Occipital lobe (tissue), 2 donors: Measurements from ENCODE around the gene DEPP1. TPM values are rescaled to one million over a fixed set of nuclear protein-coding genes. Genes with fewer than 3 reads are reported as not detected.

Source experiments
- DNase-seq: peaks from one replicate; lab custom pipeline; 2025; lab: John Stamatoyannopoulos, UW
- total RNA-seq: library from RNA; depleted of rRNA; stranded (reverse); fragments of >200 nt; gene quantifications from one replicate; pipeline ENCODE4 v1.2.3, GENCODE V29; 2014

Gene DEPP1
- total RNA-seq, 1 donor from 2014 or later, result 3.1 TPM

- no peak for DNase-seq
These were observed 15.5 kb upstream of the DEPP1 start for GRCh38 chr10:44993922-44994751.

- no peak for DNase-seq
These were observed 14.8 kb upstream of the DEPP1 start for GRCh38 chr10:44993226-44993921.

- DNase-seq, result no peak
These were observed 14.2 kb upstream of the DEPP1 start for GRCh38 chr10:44992732-44993225.

DNA sequence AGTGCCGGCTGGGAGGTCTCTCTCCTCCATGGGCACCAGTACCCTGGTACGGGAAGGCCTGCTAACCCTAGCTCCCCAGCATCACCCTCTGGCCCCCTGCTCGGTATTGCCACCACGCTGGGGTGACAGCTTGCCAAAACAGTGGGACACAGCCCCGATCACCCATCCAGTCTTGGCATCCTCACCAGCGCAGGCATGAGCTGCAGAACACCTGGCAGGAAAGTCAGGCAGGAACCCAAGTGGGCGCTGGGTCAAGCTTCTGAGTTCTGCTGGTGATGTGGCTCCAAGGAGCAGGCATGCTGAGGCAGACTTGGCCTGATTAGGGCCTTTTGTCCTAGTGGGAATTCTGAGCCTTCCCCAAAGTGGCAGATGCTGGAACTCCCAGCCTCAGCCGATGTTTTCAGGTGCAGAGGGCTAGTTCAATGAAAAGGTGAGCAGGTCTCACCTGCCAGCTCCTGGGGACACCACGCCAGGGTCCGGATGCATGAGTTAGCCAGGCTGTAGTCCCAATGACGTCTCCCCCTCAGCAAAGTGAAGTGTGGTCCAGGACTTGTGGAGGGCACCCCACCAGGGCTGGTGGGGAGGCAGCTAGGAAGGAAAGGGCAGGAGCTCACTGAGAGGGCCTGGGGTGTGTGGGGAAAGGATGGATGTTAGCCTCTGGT lies 13.6 kb upstream of the DEPP1 start:
- DNase-seq, result no peak

DNA sequence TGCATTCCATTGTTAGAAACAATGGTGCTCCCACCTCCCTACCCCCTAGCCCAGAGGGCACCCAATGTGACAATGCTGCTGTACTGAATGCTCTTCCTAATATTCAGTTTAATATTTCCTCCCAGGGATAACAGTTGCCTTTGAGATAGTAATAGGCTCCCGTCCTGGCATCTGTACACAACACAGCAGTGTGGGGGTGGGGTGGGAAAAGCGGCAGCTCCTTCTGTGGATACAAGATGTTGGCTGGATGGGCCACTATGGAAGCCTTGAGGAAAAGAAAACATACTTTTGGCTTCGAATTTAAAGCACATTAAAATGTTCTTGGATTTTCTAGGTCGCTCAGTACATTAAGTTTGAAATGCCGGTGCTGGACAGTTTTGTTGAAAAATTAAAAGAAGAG lies 13.0 kb upstream of the DEPP1 start:
- DNase-seq, result no peak

DNA sequence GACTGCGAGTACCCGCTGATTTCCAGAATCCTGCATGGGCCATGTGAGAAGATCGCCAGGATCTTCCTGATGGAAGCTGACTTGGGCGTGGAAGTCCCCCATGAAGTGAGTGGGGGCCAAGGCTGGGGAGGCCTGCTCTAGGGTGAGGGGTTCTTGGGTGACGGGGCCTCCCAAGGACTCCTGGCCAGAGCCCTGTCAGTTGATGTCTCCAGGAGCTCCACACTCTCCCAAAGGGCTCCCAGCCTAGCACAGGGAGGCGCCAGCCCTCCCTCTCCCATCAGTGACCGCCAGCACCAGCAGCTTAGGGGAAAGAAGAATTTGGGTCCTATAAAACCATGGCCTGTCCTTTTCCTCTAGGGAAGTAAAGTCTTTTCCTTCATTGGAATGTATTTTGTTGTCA lies 12.4 kb upstream of the DEPP1 start:
- no peak for DNase-seq

DNA sequence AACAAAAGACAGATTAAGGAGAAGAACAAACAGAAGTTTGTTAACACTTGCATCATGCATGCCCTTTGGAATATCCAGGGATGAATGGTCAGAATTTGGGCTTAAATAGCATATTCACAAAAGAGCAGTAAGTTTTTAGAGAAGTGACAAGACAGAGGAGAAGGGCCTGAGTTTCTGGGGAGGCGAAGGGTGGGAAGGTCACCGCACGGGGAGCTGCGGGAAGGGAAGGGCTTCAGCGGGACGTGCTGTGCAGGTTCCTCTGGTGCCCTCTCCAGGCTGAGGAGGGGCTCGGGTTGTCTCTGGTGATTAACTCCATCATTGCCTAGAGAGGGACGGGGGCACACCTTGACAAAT lies 11.7 kb upstream of the DEPP1 start:
- no peak for DNase-seq

DNA sequence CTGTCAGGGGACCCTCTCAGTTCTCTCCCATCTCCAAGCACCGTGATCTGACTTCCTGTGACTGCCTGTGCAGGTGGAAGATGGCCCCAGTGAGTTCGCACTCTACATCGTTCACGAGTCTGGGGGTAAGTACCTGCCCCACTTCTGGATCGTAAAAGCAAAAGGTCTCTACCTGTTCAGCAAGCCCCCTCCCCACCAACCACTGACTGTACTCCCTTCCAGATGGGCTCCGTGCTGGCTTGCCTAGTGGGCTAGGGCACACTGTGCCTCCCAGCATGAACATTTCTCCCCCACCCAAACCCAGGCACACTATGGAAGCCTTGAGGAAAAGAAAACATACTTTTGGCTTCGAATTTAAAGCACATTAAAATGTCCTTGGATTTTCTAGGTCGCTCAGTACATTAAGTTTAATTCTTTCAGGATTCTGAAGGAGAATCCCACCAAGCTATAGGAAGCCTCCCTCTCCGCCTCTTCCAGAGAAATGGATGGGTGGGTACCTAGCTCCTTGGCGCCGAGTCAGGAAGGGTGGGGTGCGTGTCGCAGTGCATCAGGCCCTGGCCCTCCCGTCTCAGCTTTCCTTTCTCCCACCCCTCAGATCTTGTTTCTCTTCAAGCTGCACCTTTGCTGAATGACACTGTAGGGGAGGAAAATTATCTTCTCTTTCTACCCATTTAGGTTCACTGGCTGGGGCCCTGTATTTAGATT lies 11.1 kb upstream of the DEPP1 start:
- DNase-seq, result no peak

- DNase-seq, result no peak
These were observed 10.5 kb upstream of the DEPP1 start for GRCh38 chr10:44988957-44989585.

GRCh38 chr10:44986670-44987069 lies 8.1 kb upstream of the DEPP1 start:
- no peak for DNase-seq

DNA sequence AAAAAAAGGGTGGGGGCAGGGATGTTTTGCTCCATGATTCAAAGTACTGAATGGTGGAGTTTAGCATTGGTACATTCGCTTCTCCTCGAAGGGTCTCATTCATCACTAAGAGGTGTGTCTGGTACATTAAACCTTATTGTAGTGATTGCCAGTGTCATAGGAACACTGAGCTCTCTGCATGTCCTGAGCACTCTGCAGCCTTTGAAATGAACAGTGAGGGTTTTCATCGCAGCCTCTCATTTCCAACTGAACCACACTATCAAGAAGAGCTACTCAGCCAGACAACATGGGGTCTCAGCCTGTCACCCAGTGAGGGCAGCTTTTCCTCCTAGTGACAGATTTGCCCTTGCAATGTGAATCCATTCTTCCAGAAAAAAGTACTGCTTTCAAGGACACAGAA lies 7.6 kb upstream of the DEPP1 start:
- no peak for DNase-seq

- no peak for DNase-seq
These were observed 6.6 kb upstream of the DEPP1 start for GRCh38 chr10:44985175-44985681.

DNA sequence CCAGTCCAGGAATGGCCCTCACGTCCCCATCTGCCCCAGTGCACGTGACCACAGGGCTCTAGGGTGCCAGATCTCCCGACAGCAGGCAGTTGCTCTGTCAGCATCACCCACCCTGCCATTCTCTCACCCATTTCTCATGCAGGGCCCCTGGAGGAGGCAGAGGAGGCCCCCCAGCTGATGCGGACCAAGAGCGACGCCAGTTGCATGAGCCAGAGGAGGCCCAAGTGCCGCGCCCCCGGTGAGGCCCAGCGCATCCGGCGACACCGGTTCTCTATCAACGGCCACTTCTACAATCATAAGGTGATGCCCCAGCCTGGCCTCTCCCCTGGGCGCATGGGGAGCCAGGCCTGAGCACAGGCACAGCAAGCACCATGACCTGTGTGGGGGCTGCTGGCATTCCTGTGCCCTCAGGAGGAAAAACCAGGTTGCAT lies 6.1 kb upstream of the DEPP1 start:
- no peak for DNase-seq

- no peak for DNase-seq
These were observed 5.3 kb upstream of the DEPP1 start for GRCh38 chr10:44983895-44984278.

GRCh38 chr10:44983066-44983894 lies 4.7 kb upstream of the DEPP1 start:
- DNase-seq, result no peak

DNA sequence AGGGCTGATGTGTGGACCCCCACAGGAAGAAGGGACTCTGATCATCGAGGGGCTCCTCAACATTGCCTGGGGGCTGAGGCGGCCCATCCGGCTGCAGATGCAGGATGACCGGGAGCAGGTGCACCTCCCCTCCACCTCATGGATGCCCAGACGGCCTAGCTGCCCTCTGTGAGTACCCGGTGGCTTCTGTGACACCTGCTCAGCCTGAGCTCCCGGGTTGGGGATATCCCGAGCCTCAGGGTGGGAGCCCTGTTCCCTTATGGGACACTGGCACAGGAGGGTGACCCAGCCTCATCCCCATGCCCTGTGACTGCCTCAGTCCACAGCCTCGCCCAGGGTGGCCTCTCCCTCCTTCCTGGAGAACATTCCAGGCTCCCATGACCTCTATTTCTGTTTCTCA lies 3.9 kb upstream of the DEPP1 start:
- DNase-seq, result no peak

- no peak for DNase-seq
These were observed 3.5 kb upstream of the DEPP1 start for GRCh38 chr10:44982114-44982460.

- DNase-seq, result no peak
These were observed 2.8 kb upstream of the DEPP1 start for GRCh38 chr10:44981172-44982113.
